Stimulated activated CD4-positive, alpha-beta T cell treated with anti-CD3 and anti-CD28 coated beads, Interleukin-15, amount 100 ng/mL, for 1 hour (primary cell): Measurements from ENCODE around the gene RIC1.
"Not testable (repeated sequence)": the region's sequence is repeated elsewhere in the genome, so short reads cannot be mapped to it uniquely, and the experiment has no call there.

ENCODE experiments used
- DNase-seq, 2 donors: peaks; one replicate each; pipeline ENCODE4 v3.0.0-alpha.2; 2020; ENCODE audit warnings: low read depth in 1 of 2, low spot score in 1 of 2

RIC1 gene

DNA sequence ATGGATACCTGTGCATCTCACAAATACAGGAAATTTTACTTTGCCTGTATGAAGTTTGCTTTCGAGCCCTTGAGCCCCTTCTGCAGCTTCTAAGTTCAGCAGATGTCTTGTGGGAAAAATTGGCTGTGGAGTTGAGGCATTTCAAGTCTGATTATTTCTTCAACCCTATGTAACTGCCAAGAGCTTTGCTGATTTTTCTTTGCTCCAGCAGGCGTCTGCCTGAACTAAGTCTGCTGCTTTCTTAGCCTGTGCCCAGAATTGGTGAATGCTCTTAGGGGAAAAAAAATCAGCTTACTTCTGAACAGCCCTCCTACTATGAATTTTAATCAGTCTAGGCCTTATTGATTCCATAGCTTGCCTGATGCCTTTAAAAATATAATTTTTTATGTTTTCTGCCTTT lies 41.2 kb downstream of the RIC1 start:
- no peak for DNase-seq

GRCh38 chr9:5671711-5672353 lies 42.9 kb downstream of the RIC1 start:
- DNase-seq = no peak

DNA sequence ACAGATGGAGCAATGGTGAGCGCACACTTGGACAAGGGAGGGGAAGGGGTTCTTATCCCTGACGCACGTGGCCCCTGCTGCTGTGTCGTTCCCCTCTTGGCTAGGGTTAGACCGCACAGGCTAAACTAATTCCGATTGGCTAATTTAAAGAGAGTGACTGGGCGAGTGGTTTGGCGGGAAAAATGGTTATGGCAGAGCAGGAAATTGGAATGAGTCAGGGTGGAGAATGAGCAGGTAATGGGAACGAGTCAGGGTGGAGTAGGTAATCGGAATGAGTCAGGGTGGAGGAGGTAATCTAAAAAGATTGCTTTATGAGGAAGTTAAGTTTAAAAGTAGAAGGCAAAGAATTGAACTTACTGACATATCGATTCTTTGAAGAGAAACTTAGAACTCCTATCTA lies 46.1 kb downstream of the RIC1 start:
- not testable (repeated sequence) for DNase-seq

GRCh38 chr9:5683591-5683990 lies 54.7 kb downstream of the RIC1 start:
- DNase-seq = not testable (repeated sequence)

DNA sequence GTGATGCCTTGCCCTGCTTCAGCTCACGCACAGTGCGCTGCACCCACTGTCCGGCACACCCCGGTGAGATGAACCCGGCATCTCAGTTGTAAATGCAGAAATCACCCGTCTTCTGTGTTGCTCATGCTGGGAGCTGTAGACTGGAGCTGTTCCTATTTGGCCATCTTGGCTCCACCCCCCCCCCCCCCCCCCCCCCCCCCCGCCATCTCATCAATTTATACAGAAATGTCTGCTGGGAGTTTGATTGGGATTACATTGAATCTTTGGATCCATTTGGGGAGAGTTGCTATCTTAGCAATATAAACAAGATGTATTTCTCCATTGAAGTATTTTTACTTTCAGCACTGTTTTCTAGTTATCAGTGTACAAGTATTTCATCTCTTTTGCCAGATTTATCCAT lies 55.2 kb downstream of the RIC1 start:
- no peak for DNase-seq

DNA sequence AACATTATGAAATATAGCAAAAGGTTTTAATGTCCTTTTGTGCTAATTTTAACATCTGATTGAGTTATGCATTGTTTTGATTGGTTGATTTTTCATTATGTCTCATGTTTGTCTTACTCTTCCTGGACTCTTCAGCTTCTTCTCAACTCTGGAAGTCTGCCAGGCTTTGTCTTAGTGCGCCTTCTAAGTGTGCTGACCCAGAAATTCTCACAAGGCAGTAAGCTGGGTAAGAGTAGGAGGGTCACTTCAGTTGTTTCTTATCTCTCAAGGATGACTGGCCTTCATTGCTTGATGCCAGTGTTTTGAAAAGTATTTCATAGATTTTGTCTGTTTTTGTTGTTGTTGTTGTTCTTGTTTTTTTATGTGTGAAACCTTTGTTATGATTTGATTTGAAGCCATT lies 59.2 kb downstream of the RIC1 start:
- no peak for DNase-seq

- DNase-seq = no peak
Observed at GRCh38 chr9:5690278-5690677, 61.4 kb downstream of the RIC1 start.

- DNase-seq = no peak
Observed at GRCh38 chr9:5695860-5696259, 67.0 kb downstream of the RIC1 start.

- no peak for DNase-seq
Observed at GRCh38 chr9:5696884-5697283, 68.0 kb downstream of the RIC1 start.

- DNase-seq = no peak
Observed at GRCh38 chr9:5698004-5698403, 69.1 kb downstream of the RIC1 start.

DNA sequence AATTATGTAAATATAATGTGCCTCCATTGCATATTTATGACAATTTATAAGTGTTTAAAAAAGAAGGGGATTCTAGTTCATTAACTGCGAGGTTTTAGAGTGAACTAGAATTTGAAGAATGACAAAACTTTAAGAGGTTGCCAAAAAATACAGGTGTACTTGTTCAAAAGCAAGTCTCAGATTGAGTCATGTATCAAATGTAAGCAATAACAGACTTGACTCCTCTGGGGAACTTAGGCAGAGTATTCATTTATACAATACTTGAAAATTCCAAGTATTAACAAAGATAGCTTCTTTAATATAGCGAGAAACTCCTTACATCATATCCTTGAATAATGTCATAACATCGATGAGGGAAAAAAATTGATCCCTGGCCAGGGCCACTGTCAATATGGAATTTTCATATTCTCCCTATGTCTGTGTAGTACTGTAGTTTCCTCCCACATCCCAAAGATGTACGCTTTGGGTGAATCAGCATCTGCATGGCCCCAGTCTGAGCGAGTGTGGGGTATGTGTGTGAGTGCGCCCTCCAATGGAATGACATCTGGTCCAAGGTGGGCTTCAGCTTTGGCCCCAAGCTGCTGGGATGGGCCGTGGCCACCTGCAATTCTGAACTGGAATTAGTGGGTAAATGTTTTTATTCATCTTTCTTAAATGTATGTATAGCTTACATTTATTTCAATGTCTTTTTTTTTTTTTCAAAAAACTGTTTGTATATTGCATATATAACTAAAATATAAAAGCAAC lies 70.1 kb downstream of the RIC1 start:
- no peak for DNase-seq

DNA sequence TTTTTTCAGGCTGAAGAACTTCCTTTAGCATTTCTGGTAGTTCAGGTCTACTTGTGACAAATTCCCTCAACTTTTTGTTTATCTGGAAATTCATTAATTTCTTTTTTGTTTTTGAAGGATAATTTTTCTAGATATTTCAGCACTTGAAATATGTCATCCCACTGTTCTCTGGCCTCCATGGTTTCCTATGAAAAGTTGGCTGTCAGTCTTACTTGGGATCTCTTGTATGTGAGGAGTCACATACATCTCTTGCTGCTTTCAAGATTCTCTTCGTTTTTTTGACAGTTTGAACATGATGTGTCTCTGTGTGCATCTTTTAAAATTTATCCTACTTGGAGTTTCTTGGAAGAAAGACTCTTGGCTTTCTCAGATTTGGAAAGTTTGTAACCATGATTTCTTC lies 79.5 kb downstream of the RIC1 start:
- DNase-seq = no peak

- no peak for DNase-seq
Observed at GRCh38 chr9:5712651-5713390, 83.9 kb downstream of the RIC1 start.

DNA sequence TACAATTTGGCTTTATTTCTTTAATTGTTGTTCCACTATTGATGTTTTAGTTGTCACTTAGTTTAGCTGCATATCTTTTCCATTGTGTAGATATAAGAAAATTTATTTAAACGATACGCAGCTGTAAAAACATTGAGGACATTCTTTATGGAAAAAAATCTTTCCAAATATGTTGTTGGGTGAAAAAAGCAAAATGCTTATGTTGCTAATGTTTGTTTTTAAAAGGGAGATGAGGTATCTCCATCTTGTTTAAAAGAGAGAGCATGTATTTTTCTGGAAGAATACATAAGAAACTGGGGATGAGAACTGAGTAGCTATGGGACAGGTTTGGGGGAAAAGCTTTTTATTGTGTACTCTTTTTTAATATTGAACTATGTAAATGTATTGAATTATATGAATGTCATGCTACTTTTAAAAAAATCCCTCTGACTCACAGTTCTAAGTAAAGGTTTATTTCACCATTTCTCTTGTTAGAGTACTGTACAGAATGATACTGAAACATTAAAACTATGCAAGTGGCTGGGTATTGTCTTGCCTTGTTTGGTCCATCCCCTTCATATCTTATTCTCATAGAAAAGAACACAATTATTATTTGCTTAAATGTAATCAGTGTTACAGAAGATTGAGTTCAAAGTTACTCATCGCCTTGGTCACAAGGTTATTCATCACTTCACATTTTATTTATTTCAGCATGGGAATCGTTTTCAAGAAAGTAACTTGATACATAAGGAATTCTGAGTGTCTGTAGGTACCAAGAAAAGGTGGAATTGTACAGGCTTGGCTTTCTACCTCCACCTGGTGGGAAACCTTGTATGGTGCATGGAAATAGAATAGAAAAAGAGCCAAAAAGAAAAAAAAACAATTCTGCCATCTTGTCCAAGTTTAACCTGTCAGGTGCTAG lies 85.8 kb downstream of the RIC1 start:
- no peak for DNase-seq

GRCh38 chr9:5715548-5716127 lies 86.7 kb downstream of the RIC1 start:
- no peak for DNase-seq

GRCh38 chr9:5717434-5717833 lies 88.5 kb downstream of the RIC1 start:
- not testable (repeated sequence) for DNase-seq

DNA sequence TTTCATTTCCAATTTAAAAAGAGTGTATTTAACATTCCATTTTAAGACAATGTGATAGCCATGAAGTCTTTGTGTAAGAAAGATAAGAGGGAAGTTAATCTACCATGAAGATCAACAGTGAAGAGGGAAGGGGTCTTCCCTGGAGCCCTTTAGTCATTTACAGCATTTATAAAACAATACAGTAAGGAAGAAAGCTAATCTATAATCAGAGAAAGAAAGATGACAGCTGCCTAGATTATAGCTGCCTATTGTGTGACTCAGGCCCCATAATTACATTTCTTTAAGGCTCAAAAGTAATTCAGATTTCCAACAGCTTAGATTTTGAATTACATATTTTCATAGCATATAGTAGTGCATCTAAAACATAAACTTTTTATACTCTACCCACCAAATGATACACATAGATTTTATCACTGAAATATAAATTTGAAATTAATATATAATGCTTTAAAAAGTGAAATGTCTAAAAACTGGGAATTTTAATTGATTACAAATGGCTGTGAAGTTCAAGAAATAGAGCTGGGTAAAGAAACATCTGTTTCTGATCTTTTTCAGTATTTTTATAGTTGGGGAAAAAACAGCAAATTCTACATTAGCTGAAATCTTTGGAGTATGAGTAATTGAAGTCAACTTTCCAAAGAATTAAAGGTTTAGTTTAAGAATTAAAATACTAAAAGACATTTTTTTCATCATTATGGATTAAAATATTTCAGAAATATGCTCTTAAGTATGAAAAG lies 89.6 kb downstream of the RIC1 start:
- no peak for DNase-seq

DNA sequence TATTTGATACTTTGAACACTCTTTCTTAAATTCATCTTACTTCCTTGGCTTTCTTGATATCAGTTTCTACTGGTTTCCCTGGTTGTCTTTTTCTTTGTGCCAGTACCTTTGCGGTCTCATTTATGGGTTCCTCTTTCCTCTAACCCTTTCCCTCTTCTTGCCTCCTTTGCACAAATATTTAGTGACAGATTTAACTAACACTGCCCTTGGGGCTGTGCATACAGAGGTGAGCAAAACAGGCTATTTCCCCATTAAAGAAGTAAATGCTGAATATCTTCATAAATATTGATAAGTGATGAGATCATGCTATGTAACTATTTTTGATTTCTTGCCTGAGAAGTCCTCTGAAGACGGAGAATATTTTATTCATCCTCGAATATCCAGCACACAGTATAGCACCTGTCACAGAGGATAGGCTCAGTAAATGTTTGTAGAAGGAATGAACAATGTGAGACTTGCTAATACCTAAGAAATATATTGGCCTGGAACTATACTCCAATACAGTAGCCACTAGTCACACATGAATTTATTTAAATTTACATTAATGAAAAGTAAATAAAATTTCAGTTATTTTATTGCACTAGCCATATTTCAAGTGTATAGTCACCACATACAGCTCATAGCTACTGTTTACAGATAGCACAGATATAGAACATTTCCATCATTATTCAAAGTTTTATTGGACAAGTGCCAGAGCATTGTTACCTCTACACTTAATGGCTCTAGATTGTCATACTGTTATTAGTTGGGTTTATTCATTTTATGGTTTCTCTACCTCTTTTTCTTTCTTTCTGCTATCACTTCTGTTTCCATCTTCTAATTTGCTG lies 90.4 kb downstream of the RIC1 start:
- no peak for DNase-seq

DNA sequence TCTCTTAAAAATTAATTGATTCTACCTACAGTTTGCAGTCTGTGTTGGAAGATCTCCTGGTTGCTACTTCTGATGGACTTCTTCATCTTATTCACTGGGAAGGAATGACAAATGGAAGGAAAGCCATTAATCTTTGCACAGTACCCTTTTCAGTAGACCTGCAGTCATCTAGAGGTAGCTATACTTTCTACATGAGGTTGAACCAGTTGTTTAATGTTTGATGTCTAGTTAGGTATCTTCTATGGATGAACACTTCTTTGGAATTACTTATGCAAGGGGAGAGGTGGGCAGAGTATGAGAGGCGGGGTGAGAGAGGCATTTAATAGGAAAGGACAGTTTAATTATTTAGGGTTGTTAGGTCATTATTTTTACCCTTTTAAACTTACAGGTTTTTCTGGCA lies 91.2 kb downstream of the RIC1 start:
- DNase-seq = no peak
